DOHH2 (cell line): ENCODE data around the gene DAGLA.

Experiments used
- H3F3A ChIP-seq: fragments of 200-600 bp; sonication (generic), shearing (Covaris generic); 2 replicates; pipeline ENCODE4 v1.6.0; 2016; ENCODE audit warnings: antibody characterized with exemption, mild to moderate bottlenecking; ENCODE audit not compliant: control insufficient read depth, insufficient read depth
- H3K27ac ChIP-seq: fragments of 200-600 bp; sonication (generic); 2 replicates; pipeline ENCODE4 v1.5.1; 2014; ENCODE audit warnings: low read depth, mild to moderate bottlenecking, low read length, moderate library complexity
- H3K27me3 ChIP-seq: fragments of 200-600 bp; sonication (generic); 2 replicates; pipeline ENCODE4 v1.6.1; 2014; ENCODE audit warnings: mild to moderate bottlenecking, low read length, mixed read lengths; ENCODE audit not compliant: control insufficient read depth
- H3K36me3 ChIP-seq: fragments of 200-600 bp; sonication (generic); 2 replicates; pipeline ENCODE4 v1.6.1; 2014; ENCODE audit warnings: mild to moderate bottlenecking, low read length, moderate library complexity, mixed read lengths; ENCODE audit not compliant: control insufficient read depth
- H3K4me1 ChIP-seq: fragments of 200-600 bp; sonication (generic); 2 replicates; pipeline ENCODE4 v1.6.1; 2014; ENCODE audit warnings: mild to moderate bottlenecking, low read length, mixed read lengths; ENCODE audit not compliant: control insufficient read depth
- H3K4me2 ChIP-seq: fragments of 200-600 bp; sonication (generic); 2 replicates; pipeline ENCODE4 v1.6.0; 2014; ENCODE audit warnings: mild to moderate bottlenecking, low read length, moderate library complexity
- H3K4me3 ChIP-seq: fragments of 200-600 bp; sonication (generic); 2 replicates; pipeline ENCODE4 v1.5.1; 2014; ENCODE audit warnings: mild to moderate bottlenecking, low read length, mixed read lengths
- H3K79me2 ChIP-seq: fragments of 200-600 bp; sonication (generic); 2 replicates; pipeline ENCODE4 v1.6.1; 2014; ENCODE audit warnings: mild to moderate bottlenecking, low read length, mixed read lengths; ENCODE audit not compliant: control insufficient read depth
- H3K9me2 ChIP-seq: fragments of 200-600 bp; sonication (generic); replicated peaks from 2 replicates; pipeline ENCODE4 v1.6.1; 2014; ENCODE audit warnings: mild to moderate bottlenecking, low read length, mixed read lengths; ENCODE audit not compliant: control insufficient read depth
- H3K9me3 ChIP-seq: fragments of 200-600 bp; sonication (generic); 2 replicates; pipeline ENCODE4 v1.6.1; 2014; ENCODE audit warnings: antibody characterized with exemption, low read length, mixed read lengths; ENCODE audit not compliant: control insufficient read depth, insufficient read depth
- H4K20me1 ChIP-seq: fragments of 200-600 bp; sonication (generic); 2 replicates; pipeline ENCODE4 v1.6.0; 2014; ENCODE audit warnings: low read depth, mild to moderate bottlenecking, antibody characterized with exemption, low read length, moderate library complexity; ENCODE audit not compliant: control insufficient read depth, insufficient read depth
- EZH2phosphoT487 ChIP-seq: fragments of 200-600 bp; sonication (generic); IDR thresholded peaks from 2 replicates; pipeline ENCODE4 v1.6.1; 2017; ENCODE audit warnings: borderline replicate concordance, mild to moderate bottlenecking, antibody characterized with exemption, low read length, moderate library complexity, mixed read lengths
- TF ChIP-seq, protein P1 (sequence below): fragments of 200-600 bp; sonication (generic); IDR thresholded peaks from one replicate; pipeline ENCODE4 v1.5.1; 2014; ENCODE audit warnings: antibody characterized with exemption, mild to moderate bottlenecking, low read depth, low read length; ENCODE audit not compliant: poor library complexity, severe bottlenecking

Gene DAGLA

DNA sequence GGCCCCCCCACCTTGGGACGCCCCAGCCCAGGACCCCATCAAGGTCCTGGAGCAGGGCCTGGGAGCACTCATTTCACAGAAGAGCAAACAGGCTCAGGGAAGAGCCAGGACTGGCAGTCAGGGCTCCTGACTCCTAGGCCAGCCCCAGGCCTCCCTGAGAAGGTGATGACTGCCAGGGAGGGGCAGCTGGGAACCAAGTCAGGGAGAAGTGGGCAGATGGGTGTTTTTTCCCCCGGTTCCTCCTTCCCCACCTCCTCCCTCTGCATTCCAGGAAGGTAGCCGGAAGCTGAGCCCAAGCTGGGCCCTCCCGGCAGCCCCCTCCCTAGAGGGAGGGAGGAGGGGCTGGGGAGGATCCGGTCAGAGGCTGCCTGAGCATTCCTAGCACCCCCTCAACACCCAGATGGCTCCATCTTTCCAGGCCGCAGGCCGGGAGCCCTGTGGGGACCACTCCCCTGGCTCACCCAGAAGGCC, 91.8 kb downstream of the DAGLA start:
- no peaks in the 10 kb centered on the region for H3K36me3 ChIP-seq
- no peaks in the 10 kb centered on the region for H3K79me2 ChIP-seq
- no peak overlapping the region for H3K27ac ChIP-seq
- H3K4me1 ChIP-seq = peaks cover 14% of the 10 kb centered on the region
- peak overlapping the region; percentile 27 for H3K4me2 ChIP-seq
- no peaks in the 10 kb centered on the region for H3K9me3 ChIP-seq
- H3K4me3 ChIP-seq = no peak overlapping the region
- H3K9me2 ChIP-seq = no peaks in the 10 kb centered on the region
- no peaks in the 10 kb centered on the region for H4K20me1 ChIP-seq
- no peaks in the 10 kb centered on the region for H3F3A ChIP-seq
- H3K27me3 ChIP-seq = no peaks in the 10 kb centered on the region
- TF ChIP-seq EZH2phosphoT487 = no peak
- TF ChIP-seq, protein P1, sequence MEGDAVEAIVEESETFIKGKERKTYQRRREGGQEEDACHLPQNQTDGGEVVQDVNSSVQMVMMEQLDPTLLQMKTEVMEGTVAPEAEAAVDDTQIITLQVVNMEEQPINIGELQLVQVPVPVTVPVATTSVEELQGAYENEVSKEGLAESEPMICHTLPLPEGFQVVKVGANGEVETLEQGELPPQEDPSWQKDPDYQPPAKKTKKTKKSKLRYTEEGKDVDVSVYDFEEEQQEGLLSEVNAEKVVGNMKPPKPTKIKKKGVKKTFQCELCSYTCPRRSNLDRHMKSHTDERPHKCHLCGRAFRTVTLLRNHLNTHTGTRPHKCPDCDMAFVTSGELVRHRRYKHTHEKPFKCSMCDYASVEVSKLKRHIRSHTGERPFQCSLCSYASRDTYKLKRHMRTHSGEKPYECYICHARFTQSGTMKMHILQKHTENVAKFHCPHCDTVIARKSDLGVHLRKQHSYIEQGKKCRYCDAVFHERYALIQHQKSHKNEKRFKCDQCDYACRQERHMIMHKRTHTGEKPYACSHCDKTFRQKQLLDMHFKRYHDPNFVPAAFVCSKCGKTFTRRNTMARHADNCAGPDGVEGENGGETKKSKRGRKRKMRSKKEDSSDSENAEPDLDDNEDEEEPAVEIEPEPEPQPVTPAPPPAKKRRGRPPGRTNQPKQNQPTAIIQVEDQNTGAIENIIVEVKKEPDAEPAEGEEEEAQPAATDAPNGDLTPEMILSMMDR = no peak

DNA sequence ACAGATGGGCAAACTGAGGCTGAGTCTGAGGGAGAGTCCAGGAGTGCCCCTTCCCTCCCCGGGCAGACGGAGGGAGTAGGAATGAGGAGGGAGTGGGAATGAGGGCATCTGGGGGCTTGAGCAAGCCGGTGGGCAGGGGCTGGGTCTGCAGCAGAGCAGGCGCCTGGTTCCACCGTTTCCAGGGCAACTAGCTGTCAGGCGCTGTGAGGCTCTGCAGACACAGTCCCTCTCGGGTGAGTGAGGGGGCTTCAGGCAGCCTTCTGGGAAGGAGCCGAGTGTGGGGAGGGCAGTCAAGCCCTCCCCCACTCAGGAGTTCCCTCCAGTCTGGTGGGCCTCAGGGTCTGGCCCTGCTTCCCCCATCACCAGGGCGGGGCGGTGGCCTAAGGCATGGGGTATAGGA, 93.2 kb downstream of the DAGLA start:
- Histone ChIP-seq H3K4me3 (no peak overlapping the region), H4K20me1 (no peaks in the 10 kb centered on the region), H3K9me3 (no peaks in the 10 kb centered on the region), H3K4me2 (no peak overlapping the region), H3K36me3 (no peaks in the 10 kb centered on the region), H3F3A (no peaks in the 10 kb centered on the region), H3K79me2 (no peaks in the 10 kb centered on the region), H3K27ac (no peak overlapping the region), H3K9me2 (no peaks in the 10 kb centered on the region), H3K4me1 (peaks cover 22% of the 10 kb centered on the region), H3K27me3 (peaks cover 5% of the 10 kb centered on the region)
- TF ChIP-seq, protein P1 = no peak
- TF ChIP-seq EZH2phosphoT487 = no peak

DNA sequence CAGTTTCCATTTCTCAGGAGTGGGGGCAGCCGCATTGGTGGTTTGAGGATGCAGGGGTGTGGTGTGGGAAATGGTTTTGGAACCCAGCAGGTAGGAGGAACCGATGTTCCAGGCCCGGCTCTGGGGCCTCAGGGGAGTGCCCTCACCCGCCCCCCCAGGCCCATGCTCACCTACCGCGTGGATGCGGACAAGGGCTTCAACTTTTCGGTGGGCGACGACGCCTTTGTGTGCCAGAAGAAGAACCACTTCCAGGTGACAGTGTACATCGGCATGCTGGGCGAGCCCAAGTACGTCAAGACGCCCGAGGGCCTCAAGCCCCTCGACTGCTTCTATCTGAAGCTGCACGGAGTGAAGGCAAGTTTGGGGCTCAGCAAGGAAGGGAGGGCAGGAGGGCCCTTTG, 93.6 kb downstream of the DAGLA start:
- H3K79me2 ChIP-seq = no peaks in the 10 kb centered on the region
- no peak for TF ChIP-seq EZH2phosphoT487
- TF ChIP-seq, protein P1 = no peak
- H4K20me1 ChIP-seq = no peaks in the 10 kb centered on the region
- H3K27me3 ChIP-seq = peaks cover 8% of the 10 kb centered on the region
- H3K4me1 ChIP-seq = peaks cover 22% of the 10 kb centered on the region
- H3K4me3 ChIP-seq = no peak overlapping the region
- H3K9me3 ChIP-seq = no peaks in the 10 kb centered on the region
- H3K27ac ChIP-seq = no peak overlapping the region
- H3F3A ChIP-seq = no peaks in the 10 kb centered on the region
- H3K36me3 ChIP-seq = no peaks in the 10 kb centered on the region
- no peak overlapping the region for H3K4me2 ChIP-seq
- H3K9me2 ChIP-seq = no peaks in the 10 kb centered on the region

DNA sequence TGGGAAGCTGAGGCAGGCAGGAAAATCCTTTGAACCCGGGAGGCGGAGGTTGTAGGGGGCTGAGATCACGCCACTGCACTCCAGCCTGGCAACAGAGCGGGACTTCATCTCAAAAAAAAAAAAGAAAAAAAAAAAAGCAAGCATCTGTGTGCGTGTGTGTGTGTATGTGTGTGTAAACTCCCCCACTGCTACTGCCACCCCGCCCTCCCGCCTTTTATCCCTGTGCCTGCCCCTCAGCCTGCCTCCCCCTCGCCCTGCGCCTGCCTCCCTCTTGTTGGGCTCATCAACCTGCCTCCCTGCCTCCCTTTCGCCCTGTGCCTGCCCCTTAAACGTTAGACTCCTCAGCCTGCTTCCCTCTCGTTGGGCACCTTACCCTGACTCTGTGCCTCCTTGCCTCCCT, 94.2 kb downstream of the DAGLA start:
- peaks cover 22% of the 10 kb centered on the region for H3K4me1 ChIP-seq
- H3K4me2 ChIP-seq = no peak overlapping the region
- TF ChIP-seq EZH2phosphoT487 = no peak
- TF ChIP-seq, protein P1 = no peak
- no peaks in the 10 kb centered on the region for H3F3A ChIP-seq
- H3K9me2 ChIP-seq = no peaks in the 10 kb centered on the region
- no peak overlapping the region for H3K4me3 ChIP-seq
- no peaks in the 10 kb centered on the region for H4K20me1 ChIP-seq
- H3K36me3 ChIP-seq = no peaks in the 10 kb centered on the region
- H3K79me2 ChIP-seq = no peaks in the 10 kb centered on the region
- no peaks in the 10 kb centered on the region for H3K9me3 ChIP-seq
- peaks cover 8% of the 10 kb centered on the region for H3K27me3 ChIP-seq
- no peak overlapping the region for H3K27ac ChIP-seq
